Colonic mucosa (tissue), 4 donors: ENCODE results near the gene ART4. TPM values are rescaled to one million over a fixed set of nuclear protein-coding genes. Genes with fewer than 3 reads are reported as not detected.

Experiments used
- DNase-seq: peaks from one replicate; pipeline ENCODE4 v3.0.0-alpha.2; 2020
- H3K27ac ChIP-seq: fragments of 200-600 bp; one replicate; pipeline ENCODE4 v1.8.0; 2021
- H3K27me3 ChIP-seq: fragments of 200-600 bp; one replicate; pipeline ENCODE4 v1.8.0; 2021
- H3K36me3 ChIP-seq: fragments of 200-600 bp; one replicate; pipeline ENCODE4 v1.8.0; 2021
- H3K4me1 ChIP-seq: fragments of 200-600 bp; one replicate; pipeline ENCODE4 v1.8.0; 2021; ENCODE audit warnings: mild to moderate bottlenecking
- H3K4me3 ChIP-seq: fragments of 200-600 bp; one replicate; pipeline ENCODE4 v1.8.0; 2021
- H3K9ac ChIP-seq, 2 donors: one replicate each; pipeline ENCODE4 v1.7.0; 2013; ENCODE audit warnings: control low read depth in 2 of 2, low read depth in 2 of 2, low read length in 2 of 2
- H3K9me3 ChIP-seq: fragments of 200-600 bp; one replicate; pipeline ENCODE4 v1.8.0; 2021
- intact Hi-C: fragments of 100-400 bp; cut with DNase I; formaldehyde crosslinking; loops from one replicate; pipeline ENCODE4 v1.14.1; 2022
- total RNA-seq, 2 donors: library from RNA; stranded (reverse); fragmentation: NEBNext Ultra II Directional in 1 of 2; extraction: Animal tissue kit (Norgen Biotek cat#: 25700) in 1 of 2; gene quantifications; one replicate each; pipeline ENCODE4 v1.2.1, GENCODE V29; 2021
- TF ChIP-seq, protein P1 (sequence below): fragments of 200-600 bp; IDR thresholded peaks from one replicate; pipeline ENCODE4 v1.8.0; 2022; ENCODE audit warnings: antibody characterized with exemption, mild to moderate bottlenecking
- donor health status: healthy.
- donor health status: DM: no; HTN: no; CAD: no.
- donor health status: DM: no; HTN: no; CAD: no.

The ART4 gene
- total RNA-seq, 2 donors from 2014 or later = 0.49 TPM; not detected in 1

GRCh38 chr12:14776236-14776961, 66.9 kb downstream of the ART4 start:
- no peak for DNase-seq
- H3K36me3 ChIP-seq = no peaks in the 10 kb centered on the region
- H3K27me3 ChIP-seq = no peaks in the 10 kb centered on the region
- no peaks in the 10 kb centered on the region for H3K9me3 ChIP-seq
- intact Hi-C loops = no loop called here
- peak overlapping the region; percentile 98 for H3K27ac ChIP-seq
- TF ChIP-seq, protein P1, sequence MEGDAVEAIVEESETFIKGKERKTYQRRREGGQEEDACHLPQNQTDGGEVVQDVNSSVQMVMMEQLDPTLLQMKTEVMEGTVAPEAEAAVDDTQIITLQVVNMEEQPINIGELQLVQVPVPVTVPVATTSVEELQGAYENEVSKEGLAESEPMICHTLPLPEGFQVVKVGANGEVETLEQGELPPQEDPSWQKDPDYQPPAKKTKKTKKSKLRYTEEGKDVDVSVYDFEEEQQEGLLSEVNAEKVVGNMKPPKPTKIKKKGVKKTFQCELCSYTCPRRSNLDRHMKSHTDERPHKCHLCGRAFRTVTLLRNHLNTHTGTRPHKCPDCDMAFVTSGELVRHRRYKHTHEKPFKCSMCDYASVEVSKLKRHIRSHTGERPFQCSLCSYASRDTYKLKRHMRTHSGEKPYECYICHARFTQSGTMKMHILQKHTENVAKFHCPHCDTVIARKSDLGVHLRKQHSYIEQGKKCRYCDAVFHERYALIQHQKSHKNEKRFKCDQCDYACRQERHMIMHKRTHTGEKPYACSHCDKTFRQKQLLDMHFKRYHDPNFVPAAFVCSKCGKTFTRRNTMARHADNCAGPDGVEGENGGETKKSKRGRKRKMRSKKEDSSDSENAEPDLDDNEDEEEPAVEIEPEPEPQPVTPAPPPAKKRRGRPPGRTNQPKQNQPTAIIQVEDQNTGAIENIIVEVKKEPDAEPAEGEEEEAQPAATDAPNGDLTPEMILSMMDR = peak; percentile 10
- peak overlapping the region; percentile 80 for H3K4me3 ChIP-seq
- peak overlapping the region in 1 of 2 donors; percentile 99 for H3K9ac ChIP-seq
- peaks cover 9% of the 10 kb centered on the region for H3K4me1 ChIP-seq

DNA sequence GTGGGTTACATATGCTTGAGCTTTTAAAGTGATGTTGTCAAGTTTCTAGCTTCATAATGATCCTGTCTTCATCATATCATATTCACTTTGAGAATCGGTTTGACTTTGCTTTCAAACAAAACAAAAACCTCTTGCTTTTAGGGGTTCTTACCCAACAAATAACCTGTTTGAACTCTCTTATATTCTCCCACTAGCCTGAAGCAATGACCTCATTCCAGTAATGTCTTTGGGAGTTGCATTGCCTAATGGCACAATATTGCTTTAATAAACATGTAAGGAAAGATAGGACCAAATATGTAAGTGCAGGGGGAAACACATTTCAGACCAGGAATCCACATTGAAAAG, 67.7 kb downstream of the ART4 start:
- TF ChIP-seq, protein P1 = no peak

More for the DNA sequence above, 67.7 kb downstream of the ART4 start:
- peak overlapping the region; percentile 80 for H3K4me3 ChIP-seq
- peaks cover 9% of the 10 kb centered on the region for H3K4me1 ChIP-seq
- H3K36me3 ChIP-seq = no peaks in the 10 kb centered on the region
- peak overlapping the region; percentile 98 for H3K27ac ChIP-seq
- intact Hi-C loops = no loop called here
- no peaks in the 10 kb centered on the region for H3K27me3 ChIP-seq
- no peaks in the 10 kb centered on the region for H3K9me3 ChIP-seq
- DNase-seq = no peak
- H3K9ac ChIP-seq = peak overlapping the region in 1 of 2 donors; percentile 99

Other genes starting within 250 kb of the ART4 start
- 10 to 100 TPM; 52.2 to 74.6 TPM for gene GUCY2C, start 146.9 kb downstream of the ART4 start, total RNA-seq
- 10 to 100 TPM; 55.3 to 60.0 TPM for gene WBP11, start 40.0 kb downstream of the ART4 start, total RNA-seq
- gene C12orf60, start 39.9 kb downstream of the ART4 start, total RNA-seq = under 1 TPM; 0.42 to 0.89 TPM
- gene SMCO3, start 29.3 kb downstream of the ART4 start, total RNA-seq = not detected
- gene MGP, start 42.3 kb upstream of the ART4 start, total RNA-seq = 100 to 1,000 TPM in 1 of 2 donors, 10 to 100 TPM in 1; 37.6 to 180 TPM
- gene ERP27, start 95.0 kb upstream of the ART4 start, total RNA-seq = 1 to 10 TPM in 1 of 2 donors, under 1 TPM in 1; 0.52 to 2.1 TPM
- gene ARHGDIB, start 118.1 kb upstream of the ART4 start, total RNA-seq = 10 to 100 TPM; 21.5 to 40.8 TPM
- not detected for gene PDE6H, start 129.5 kb upstream of the ART4 start, total RNA-seq